ENCODE measurements around the gene CBX5.
A peak's percentile ranks its signal among the peaks of the same experiment; 100 is the strongest.
"Not testable (repeated sequence)": the region's sequence is repeated elsewhere in the genome, so short reads cannot be mapped to it uniquely, and the experiment has no call there.

Gene CBX5

DNA sequence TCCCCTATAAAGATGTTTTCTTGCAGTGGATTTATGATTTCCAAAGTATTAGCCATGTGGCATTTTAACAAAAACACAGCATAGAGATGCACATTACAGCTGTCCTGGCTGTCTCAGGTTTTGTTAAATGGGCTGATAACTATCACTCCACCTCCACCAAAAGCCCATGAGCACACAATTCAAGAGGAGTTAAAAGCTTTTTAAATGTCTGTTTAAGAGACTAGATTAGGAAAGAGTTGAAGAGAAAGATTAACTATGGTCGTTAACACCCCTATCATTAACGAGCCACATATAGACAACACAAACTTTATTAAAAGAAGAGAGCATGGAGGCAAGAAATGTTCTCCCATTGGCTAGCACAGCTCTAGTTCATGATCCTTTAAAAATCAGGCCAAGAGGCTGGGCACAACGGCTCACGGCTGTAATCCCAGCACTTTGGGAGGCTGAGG, 14.5 kb downstream of the CBX5 start:
- no peak for DNase-seq

DNA sequence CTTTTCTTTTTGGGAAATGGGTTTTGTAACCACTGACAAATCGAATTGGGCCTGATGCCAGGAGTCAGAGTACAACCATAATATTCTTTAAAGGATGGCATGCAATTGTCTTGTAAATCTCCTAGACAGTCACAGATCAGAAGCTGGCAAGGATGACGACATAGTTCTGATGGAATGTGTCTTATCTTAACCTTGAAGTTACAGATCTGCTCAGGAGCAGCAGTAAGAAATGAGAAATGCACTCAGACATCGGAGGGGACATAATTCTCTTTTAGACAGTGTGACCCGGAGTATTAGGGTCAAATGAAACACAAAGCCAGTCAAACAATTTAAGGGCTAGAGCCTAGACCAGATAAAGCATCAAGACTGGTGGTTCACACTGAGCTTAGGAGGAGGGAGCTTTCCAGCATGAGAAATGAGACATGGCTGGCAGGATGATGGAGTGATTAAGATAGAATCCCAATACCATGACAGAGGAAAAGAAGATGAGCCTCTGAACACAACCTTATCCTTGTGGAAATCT, 17.5 kb downstream of the CBX5 start:
- no peak for DNase-seq

DNA sequence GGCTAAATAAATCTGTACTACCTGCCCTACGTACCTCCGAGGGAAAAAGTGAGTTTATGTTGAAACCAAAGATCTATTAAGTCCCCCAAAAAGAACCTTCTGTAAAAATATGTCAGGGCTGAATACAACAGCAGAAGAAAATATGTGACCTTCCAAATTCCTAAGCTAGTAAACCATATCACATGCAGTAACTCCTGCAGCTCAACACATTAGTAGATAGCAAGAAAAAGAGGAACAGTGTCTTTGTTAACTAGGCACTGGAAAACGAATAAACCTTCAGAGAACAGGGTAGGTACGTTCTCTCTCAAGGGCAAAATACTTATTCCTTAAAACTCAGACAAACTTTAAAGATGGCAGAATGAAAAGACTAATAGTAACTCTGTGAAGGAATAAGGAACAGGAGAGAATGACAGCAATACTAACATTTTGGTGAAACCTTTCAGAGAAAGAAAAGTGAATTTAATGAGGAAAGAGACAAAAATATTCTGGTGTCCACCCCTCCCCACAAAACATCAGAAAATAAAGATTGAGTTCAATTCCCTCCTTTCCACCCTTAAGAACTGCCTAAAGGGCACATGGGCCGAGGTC, 18.0 kb downstream of the CBX5 start:
- no peak for DNase-seq

DNA sequence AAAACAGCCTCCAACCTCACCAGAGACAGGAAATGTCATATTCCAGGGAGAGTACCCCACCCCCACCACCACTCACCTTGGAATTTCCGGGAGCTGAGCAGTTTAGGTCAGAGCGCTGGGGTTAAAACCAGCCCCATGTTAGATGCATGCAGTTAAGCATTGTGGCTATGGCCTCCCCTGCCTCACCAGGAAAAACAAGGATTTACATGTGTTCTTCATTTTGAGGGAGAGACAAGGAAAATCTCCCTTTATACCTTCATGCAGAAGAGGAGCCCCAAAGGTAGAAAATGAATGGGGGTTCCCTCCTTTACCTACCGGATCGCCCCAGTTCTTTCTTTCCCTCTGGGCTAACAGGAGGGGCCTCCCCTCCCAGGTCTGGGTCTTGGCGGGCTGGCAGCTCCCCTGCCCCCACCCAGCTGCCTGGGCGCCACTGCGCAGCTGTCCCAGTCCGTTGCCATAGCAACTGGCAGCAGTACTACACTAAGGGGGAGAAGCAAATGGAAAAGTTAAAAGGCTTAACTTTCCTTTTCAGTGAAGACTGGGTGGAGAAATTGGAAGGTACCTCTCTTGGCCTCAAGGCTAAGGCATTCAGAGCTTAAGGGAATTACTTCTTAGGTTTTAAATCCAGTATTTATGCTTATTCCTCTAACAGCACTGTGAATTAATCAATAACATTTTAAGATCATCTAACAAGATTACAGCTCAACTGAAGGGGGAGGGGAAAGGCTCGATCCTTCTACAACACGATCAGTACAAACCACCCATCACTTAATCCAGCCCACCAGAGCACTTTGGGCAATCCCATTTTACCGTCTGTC, 20.5 kb downstream of the CBX5 start:
- DNase-seq = peak; percentile 27

DNA sequence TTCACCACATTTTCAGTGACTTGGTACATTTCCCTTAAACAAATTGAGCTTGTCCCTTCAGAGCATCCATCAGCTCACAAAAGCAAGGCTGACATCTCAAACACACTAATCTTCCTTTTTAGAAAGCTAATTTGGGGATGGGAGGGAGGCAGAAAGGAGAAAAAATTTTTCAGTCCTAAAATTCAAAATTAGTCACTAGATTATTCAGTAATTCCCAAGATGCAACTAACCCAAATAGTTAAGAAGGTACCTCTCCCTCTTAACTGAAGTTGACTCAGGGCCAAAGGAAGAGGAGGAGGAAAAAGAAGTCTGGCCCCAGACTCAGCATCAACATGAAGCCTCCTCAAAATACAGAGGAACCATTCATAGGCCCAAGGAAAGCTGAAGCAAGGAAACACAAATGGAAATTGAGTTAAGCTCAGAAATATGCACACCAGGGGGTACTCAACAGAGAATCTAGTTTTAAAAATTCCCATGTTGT, 21.7 kb downstream of the CBX5 start:
- no peak for DNase-seq

DNA sequence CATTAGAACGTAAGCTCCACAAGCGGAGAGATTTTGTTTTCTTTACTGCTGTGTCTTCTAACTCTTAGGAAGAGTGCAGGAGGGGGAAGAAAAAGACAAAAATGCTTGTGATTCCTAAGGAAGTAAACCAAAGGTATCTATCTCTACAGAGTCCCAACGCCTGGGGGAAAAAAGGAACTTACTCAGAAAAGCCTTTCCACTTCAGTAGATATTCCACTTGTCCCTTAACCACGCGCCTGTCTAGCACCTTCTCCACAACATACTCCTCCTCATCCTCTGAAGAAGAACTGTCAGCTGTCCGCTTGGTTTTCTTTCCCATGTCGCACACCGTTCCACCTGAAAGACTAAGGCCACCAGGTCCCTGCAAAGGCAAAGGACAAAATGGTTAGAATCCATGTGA, 22.6 kb downstream of the CBX5 start:
- DNase-seq = no peak

DNA sequence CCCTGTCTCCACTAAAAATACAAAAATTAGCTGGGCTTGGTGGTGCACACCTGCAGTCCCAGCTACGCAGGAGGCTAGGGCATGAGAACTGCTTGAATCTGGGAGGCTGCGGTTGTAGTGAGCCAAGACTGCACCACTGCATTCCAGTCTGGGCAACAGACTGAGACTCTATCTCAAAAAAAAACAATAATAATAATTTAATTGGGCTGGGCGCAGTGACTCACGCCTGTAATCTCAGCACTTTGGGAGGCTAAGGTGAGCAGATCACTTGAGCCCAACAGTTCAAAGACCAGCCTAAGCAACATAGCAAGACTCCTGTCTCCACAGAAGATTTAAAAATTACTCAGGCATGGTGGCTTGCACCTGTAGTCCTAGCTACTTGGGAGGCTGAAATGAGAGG, 26.7 kb downstream of the CBX5 start:
- DNase-seq = no peak

DNA sequence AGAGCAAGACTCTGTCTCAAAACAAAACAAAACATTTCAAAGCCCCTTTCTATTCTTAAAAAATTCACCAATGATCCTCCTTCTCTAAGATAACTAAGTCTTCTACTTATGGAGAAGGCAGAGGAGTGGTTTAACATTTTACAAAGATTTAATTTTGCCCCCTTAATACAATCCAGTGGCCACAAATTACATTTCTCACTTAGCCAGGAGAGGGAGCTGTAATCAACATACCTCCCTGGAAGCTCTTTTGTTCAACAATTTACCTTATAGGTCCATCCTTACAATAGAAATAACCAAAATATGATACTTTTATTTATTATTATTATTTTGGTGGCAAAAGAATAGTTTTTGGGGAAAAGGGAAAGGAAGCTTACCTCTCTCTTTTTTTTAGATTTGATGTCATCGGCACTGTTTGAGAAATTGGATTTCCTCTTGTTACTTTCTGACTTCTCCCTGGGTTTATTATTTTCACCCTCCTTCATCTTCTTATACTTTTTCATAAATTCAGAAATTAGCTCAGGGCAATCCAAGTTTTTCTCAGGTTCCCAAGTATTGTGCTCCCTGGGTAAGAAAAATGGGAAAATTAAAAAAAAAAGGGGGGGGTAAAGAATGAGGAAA, 28.1 kb downstream of the CBX5 start:
- DNase-seq = no peak

DNA sequence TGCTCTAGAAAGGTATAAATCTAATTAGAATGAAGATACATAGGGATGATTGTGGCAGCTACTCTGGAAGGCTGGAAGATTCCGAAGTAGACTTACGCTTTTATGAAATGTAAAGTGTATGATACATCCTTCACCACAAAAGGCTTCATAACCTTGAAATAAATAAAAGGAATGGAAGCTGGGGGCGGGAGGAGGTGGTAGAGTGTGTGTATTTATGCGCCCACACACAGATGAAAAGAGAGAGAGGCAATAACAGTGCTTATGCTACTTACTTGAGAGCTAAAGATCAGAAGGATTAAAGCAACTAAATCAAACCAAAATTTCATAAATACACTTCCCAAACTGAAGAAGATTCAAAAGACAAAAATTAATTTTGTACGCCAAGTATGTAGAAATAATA, 30.4 kb downstream of the CBX5 start:
- DNase-seq = no peak

DNA sequence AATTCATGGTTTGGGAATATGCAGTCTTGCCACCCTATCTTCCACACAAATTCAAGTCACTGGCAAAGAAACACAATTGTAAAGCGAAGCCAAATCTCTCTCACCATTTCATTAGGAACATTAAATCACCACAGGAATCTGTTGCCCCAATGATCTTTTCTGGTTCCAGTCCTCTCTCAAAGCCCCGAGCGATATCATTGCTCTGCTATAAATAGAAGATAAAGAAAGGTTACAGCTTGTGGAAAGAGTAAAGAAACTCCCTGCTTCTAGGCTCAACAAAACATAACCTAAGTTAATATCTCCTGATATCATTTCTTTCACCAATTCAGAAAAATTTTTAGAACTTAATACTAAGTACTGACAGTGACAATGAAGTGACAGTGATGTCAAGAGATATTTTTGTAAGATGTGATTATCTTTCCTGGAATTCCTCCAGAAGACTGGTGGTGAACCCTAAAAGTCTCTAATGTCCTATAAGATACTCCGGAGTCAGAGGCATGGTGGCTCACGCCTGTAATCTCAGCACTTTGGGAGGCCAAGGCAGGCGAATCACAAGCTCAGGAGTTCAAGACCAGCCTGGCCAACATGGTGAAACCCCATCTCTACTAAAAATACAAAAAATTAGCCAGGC, 33.8 kb downstream of the CBX5 start:
- no peak for DNase-seq

DNA sequence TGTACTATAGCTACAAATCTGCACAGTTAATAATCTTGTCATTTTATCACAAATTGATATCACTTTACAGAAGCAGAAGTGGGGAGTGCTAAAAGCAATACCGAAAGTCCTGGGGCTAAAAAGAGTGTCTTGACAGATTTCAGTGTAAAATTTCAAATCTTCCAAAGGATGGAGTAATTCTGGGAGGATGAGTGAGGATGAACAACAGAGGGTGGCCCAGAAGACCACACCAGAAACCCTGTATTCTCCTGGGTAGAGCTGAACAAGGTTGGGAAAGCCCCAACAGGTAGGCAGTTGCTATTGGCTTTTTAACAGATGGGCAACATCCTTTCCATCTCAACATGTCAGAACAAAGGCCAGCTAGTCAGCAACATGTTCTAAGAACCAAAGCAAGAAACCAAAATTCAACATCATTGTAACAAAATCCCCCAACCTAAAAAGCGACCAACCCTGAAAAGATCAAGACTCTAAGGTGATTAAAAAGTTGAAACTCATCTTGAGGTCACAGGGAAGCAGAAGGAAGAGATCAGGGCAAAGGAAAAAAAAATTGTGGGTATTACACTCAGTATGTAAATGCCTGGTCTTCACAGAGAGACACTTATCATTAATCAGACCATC, 38.8 kb downstream of the CBX5 start:
- DNase-seq = no peak

DNA sequence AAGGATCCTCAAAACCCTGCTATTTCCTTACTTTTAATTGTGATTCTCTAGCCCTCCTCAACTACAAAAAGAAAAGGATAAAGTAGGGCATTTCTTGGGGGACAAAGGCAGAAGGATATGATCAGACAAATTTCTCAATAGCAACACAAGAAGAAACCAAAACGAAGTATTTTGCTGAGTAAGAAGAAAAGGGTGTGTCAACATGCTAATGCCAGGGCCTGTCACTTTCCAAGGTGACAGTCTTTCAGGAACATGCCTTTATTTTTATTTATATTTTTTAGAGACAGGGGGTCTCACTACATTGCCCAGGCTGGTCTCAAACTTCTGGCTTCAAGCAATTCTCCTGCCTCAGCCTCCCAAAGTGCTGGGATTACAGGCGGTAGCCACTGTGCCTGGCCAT, 39.8 kb downstream of the CBX5 start:
- no peak for DNase-seq

DNA sequence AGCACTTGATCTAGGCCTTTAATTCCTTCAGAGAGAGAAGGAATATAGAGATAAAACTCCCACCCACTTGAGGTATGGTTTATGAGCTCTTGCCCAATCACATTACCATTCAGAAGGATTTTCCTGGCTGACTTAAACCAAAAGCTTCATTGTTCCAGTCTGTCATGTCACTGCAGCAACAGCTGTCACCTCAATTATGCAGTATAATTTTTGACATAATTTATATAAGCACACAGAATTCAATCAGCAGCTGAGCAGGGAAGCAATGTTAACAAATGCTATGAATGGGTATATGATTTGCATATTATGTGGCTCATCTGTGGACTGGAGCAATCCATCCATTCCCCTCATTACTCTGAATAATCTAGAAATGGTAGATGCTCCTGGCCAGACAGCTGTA, 40.3 kb downstream of the CBX5 start:
- DNase-seq = no peak

DNA sequence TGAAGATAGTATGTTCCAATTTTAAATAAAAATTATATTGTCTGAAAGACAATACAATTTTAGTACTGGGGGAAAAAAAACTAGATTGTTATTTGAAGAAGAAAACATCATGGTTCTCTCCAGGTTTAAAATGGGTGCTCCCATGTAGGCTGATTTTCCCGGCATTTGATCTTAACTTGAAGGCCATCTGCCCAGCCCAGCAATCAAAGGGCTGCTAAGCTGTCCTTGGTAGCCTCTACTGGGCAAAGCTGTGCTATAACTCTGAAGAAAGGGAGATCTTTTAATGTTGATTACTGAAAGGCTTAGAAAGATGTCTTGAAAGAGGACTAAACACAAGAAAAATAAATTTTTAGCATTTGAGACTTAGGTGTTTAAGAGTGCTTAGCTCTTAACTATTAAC, 41.4 kb downstream of the CBX5 start:
- no peak for DNase-seq

DNA sequence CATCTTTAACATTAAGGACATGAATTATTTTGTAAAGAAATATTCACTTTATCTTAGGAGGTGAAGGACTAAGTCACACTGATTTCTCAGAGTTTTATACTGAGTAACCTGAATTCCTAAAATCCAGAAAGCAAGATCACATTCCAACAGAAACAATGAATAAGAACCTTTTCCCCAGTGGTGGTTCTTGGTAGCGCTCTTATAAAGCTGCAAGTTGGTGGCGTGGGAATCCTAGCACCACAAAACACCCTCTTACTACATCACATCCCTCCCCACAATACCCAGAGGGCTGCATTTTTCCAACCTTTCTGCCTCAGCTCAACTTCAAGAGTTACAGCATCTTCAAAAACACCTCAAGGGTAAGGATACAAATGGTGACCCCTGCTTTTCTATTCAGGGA, 47.1 kb downstream of the CBX5 start:
- no peak for DNase-seq

DNA sequence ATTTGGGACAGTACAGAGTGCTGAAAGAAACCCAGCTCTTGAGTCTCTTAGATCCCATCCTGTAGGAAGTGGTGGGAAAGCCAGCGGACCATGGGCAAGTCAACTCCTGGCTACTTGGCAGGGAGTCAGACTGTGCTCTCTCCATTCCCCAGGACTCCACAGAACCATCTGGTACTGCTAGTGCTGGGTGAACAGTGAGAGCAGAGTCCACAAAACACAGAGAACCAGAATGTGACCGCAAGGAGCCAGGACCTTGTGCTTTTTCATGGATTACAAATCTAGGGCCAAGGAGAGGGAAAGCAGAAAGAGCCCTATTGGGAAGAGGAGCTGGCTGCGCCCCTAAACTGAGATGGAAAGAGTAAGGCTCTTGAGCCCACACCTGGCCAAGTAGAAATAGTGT, 48.7 kb downstream of the CBX5 start:
- not testable (repeated sequence) for DNase-seq

DNA sequence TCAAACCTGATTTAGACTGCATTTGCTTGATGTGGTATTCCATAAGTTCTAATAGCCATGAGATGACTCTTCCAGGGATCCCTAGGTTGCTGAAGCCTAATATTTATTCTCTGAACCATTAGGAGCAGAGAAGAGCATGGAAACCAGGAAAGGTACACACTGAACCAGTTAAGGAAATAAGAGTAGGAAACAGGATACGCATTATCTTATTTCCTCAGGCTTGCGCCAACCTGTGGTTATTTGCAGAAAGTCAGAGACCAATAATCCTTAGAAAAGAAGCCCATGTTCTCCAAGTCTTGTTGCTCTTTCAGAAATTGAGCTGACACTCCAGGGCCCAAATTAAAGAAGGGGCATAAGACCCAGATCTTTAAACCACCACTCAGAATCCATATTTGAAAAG, 49.4 kb downstream of the CBX5 start:
- no peak for DNase-seq

DNA sequence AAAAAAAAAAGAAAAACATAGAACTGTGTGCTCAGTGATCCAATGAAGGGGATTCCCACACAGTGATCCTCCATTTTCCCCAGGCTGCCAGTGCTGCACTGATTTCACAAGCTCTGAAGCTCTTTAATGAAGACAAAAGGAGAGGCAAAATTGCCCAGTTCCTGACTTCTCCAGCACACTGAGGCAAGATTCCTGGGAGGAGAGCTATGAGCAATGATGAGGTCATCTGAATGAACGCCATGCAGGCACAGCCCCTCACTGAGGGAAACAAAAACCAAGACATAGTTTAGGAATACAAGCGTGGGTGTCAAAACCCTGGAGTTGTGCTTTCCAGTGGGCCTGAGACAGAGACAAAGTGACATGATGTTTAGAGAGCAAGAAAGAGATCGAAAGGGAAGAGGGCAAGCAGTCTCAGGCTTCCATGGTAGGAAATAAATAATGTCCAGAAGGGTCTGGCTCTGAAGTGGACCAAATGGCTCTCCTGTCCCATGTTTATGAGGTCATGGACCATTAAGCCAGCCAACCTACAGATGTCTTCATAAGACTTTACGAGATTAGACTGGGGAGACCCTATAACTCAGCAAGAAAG, 50.2 kb downstream of the CBX5 start:
- no peak for DNase-seq

DNA sequence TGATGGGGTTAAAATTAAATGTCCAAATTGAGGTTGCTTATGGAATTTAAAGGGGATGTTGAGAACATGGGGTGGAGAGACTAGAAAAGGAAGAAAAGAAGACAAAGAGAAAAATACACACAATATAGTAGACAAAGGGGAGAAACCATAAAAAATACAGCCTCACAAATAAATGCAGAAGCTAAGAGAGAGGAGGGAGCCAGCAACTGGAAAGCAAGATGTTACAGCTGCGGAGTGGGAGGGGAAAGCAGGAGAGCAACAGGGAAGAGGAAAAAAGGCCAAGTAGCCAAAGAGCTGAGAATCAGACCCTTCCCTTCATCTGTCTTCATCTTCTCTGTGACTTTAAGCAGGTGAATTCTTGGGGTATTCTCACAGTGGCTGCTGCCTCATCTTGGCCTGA, 51.5 kb downstream of the CBX5 start:
- DNase-seq = no peak

DNA sequence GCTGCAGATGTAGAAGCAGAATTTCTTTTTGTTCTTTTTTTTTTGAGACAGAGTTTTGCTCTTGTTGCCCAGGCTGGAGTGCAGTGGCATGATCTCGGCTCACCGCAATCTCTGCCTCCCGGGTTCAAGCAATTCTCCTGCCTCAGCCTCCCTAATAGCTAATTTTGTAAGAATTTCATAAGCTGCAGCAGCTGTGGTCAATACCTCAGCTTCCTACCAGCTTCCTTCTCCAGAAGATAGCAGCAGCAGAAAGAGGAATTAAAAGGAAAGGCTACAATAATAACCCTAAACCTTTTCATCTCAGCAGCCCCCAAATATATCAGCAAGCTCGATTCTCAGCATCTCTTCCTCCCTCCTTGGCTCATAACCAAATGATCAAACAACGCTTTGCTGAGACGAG, 52.0 kb downstream of the CBX5 start:
- not testable (repeated sequence) for DNase-seq

DNA sequence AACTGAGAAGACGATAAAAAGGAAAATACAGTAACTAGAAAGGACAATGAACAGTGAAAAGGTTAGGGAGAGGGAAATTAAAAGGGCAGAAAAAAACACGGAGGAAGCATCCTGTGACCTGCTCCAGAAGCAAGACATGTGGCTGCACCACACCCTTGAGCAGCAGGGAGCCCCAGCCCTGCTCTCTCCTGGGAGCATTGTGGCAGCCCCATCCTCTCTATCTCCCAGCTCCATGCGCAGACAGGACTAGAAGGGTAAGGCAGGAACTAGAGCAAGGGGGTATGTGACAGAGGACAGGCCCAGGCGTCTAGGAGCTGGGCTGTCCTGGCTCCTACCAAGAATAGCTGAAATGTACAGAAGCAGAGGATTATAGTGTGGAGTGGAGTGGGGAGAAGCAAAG, 52.5 kb downstream of the CBX5 start:
- no peak for DNase-seq

DNA sequence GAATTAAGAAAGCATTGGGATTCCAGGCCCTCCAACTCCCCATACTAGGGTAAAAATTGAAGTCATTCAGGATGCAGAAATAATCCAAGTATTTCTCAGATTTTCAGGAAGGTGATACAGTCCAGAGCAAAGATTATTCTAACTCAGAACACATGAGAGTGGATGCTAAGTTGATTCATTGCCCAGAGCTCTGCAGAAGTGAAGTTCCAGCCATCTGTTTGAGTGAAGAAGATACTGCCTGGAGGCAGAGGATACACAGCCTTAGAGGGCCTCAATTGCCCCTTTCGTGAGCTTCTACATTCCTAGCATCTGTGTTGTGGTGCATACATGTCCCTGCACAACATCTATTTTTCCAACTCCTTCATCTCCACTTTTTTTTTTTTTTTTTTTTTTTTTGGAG, 54.3 kb downstream of the CBX5 start:
- no peak for DNase-seq

DNA sequence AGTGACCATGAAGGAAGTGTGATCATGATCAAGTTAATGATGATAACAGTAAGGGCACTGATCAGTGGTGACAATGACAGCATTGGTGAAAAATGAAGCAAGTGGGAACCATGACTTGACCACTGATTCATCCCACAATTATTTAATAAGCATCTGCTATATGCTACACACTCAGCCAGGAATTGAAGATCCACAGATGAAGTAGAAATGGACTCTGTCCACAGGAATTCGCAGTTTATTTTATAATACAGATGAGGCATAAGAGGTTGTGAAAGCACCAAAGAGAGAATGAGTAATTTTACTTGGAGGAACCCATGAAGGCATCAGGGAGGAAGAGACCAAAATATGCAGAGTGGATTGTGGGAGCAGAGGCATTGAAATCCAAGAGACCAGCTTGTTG, 57.3 kb downstream of the CBX5 start:
- DNase-seq = no peak

Data from activated CD4-positive, alpha-beta T cell treated with anti-CD3 and anti-CD28 coated beads, Interleukin-2, amount 50 U/mL, for 1 hour (primary cell).